Fibroblast of villous mesenchyme (primary cell): ENCODE data around the gene DCUN1D1. TPM values are rescaled to one million over a fixed set of nuclear protein-coding genes. Genes with fewer than 3 reads are reported as not detected.

Source experiments
- DNase-seq: peaks from one replicate; pipeline ENCODE4 v3.0.0-alpha.2; 2010; ENCODE audit warnings: low read depth
- H3K4me3 ChIP-seq: 2 replicates; pipeline ENCODE4 v1.5.1; 2011; ENCODE audit warnings: low read depth, mild to moderate bottlenecking, low read length
- total RNA-seq: library from RNA; depleted of rRNA; stranded (reverse); fragments of >200 nt; gene quantifications from 2 replicates; pipeline ENCODE4 v1.2.3, GENCODE V29; 2012
- TF ChIP-seq, protein P1 (sequence below): IDR thresholded peaks from 2 replicates; pipeline ENCODE4 v1.5.1; 2012; ENCODE audit warnings: low read depth, mild to moderate bottlenecking, low read length; ENCODE audit not compliant: insufficient read depth

Gene DCUN1D1
- 23.2 and 40.2 TPM in 2 replicates for total RNA-seq

DNA sequence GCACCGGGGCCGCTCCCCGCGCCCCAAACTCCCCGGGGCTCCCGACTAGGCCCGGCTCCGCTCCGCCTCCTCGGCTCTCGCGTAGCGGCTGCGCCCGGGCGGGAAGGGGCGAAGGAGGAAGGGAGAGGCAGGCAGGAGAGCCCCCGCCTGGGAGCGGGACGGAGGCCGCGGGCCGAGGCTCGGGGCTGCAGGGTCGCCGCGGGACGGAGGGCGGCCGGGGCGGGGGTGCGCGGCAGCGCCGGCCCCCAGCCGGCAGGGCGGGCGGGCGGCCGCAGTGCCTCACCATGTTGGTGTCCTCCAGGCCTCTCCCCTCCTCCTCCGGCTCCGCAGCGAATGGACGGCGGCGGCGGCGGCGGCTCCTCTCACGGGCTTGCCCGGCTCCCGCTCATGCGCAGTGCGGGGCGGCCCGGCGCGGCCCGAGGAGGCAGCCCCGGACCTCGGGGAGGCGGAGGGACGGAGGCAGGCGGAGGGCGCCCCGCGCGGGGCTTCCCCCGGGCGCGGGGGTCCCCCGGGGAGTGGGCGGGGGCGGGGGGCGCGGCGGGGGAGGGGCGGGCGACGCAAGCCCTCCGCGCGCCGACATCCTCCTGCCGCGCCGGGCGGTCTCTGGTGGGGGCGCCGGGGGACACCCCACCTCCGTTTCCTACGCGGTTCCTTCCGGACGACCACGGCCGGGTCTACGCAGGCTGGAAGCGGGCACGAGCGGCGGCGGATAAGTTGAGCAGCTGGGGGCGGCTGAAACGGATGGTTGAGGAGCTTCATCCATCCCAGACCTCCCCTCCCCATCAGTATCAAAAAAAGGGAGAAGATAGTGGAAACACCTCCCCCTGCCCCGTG is at the start of gene DCUN1D1:
Gene DCUN1D1, minus strand, starts transcription at position 335 of the 834 bp plus-strand sequence. Its CDS starts 49 bp downstream, at position 286.
- TF ChIP-seq, protein P1, sequence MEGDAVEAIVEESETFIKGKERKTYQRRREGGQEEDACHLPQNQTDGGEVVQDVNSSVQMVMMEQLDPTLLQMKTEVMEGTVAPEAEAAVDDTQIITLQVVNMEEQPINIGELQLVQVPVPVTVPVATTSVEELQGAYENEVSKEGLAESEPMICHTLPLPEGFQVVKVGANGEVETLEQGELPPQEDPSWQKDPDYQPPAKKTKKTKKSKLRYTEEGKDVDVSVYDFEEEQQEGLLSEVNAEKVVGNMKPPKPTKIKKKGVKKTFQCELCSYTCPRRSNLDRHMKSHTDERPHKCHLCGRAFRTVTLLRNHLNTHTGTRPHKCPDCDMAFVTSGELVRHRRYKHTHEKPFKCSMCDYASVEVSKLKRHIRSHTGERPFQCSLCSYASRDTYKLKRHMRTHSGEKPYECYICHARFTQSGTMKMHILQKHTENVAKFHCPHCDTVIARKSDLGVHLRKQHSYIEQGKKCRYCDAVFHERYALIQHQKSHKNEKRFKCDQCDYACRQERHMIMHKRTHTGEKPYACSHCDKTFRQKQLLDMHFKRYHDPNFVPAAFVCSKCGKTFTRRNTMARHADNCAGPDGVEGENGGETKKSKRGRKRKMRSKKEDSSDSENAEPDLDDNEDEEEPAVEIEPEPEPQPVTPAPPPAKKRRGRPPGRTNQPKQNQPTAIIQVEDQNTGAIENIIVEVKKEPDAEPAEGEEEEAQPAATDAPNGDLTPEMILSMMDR, result no peak
- peak within 1 kb of the TSS; percentile 90 for H3K4me3 ChIP-seq
- peak; percentile 88 for DNase-seq

DNA sequence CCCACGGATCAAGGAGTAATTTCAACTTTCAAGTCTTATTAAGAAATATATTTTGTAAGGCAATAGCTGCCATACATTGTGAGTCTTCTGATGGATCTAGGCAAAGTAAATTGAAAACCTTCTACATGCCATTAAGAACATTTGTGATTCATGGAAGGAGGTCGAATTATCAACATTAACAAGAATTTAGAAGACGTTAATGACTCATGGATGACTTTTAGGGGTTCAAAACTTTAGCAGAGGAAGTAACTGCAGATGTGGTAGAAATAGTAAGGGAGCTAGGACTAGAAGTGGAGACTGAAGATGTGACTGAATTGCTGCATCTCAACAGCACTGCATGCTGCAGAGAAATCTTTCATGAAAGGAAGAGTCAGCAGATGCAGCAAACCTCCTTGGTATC is 48.1 kb upstream of the DCUN1D1 start:
- H3K4me3 ChIP-seq, result no peak overlapping the region
- no peak for DNase-seq
- TF ChIP-seq, protein P1, result no peak

DNA sequence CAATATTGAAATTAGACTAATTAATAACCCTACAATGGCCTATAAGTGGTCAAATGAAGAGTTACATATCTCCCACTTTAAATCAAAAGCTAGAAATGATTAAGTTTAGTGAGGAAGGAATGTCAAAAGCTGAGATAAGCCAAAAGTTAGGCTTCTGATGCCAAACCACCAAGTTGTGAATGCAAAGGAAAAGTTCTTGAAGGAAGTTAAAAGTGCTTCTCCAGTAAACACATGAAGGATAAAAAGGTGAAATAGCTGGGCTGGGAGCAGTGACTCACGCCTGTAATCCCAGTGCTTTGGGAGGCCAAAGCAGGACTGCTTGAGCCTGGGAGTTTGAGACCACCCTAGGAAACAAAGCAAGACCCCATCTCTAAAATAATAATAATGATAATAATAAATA is 46.9 kb upstream of the DCUN1D1 start:
- TF ChIP-seq, protein P1, result no peak
- DNase-seq, result peak; percentile 3

DNA sequence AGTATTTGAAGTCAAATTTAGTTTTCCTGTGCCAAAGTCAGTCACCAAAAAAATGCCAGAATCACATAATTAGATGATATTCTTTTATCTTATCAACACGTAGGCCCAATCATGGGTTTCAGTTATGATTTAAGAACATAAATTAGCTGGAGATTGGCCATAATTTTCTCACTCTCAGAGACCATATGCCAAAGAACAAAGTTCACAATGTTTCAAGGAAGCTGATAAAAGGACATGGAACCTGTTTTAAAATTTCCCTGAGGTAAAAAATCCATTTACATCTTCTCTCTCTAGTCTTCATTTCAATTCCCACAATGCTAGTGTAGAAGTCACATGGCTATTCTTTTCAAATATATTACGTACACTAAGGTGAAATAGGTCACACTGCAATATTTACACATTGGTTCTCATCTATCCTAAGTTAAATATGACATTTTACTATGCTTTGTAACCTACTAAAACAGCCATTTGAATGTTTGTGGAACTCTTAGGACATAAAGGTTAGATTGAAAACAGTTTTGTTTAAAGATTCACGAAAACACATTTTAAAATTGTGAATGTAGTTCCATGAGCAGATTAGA is 42.7 kb upstream of the DCUN1D1 start:
- H3K4me3 ChIP-seq, result no peak overlapping the region
- TF ChIP-seq, protein P1, result no peak
- DNase-seq, result no peak

More for the DNA sequence above, 46.9 kb upstream of the DCUN1D1 start:
- no peak overlapping the region for H3K4me3 ChIP-seq

DNA sequence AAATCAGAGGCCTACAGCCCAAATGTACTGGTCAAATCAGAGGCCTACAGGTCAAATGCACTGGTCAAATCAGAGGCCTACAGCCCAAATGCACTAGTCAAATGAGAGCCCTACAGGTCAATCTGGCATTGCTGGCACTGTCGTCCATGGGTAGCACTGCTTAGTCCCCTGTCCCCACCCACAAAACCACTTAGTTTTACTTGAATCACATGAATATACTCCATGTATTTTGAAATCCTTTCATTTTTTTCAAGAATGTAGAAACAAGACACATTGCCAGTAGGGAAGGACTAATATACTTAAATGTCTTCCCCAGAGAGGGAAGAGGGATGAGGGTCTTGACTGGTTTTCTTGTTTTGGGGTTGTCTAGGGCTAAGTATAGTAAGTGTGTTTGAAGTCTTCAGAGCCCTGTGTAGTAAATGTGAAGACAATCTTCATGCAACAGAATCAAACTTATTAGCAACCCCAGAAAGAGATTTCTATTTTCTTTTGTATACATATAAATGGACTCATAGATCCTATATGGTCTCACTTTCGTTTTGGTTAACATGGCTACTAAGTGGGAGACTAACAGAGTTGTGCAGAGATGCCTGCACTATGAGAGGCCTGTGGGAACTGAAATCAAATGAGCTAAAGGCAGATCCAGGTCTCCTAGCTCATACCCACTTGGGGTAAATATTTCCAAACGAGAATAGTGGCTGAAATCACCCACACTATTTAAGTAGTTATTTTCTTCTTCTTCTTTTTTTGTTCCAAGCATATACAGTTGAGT is 38.3 kb upstream of the DCUN1D1 start:
- TF ChIP-seq, protein P1, result no peak
- no peak for DNase-seq
- H3K4me3 ChIP-seq, result no peak overlapping the region

DNA sequence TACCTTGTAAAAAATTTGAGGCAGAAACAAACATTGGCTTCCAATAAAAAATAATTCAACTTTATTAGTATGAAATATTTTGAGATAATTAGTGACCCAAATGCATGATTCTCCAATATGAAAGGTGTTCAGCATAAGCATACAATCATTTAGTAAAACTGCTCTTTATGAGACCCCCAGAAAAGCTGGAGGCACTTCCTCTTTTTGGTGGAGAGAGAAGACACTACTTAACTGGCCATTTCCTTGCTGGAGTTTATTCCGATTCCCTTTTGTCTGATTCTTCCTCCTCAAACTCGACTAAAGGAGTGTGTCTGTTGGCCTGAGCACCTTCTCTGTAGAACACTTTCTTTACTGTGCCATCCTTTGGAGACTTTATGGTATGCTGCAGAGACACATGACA is 34.8 kb upstream of the DCUN1D1 start:
- DNase-seq, result no peak
- TF ChIP-seq, protein P1, result no peak
- H3K4me3 ChIP-seq, result no peak overlapping the region
